GM12878 (cell line): Measurements from ENCODE around the gene AMH. TPM values are rescaled to one million over a fixed set of nuclear protein-coding genes. Genes with fewer than 3 reads are reported as not detected.

Experiments used
- ATAC-seq: fragments of 200-7000 bp; cut with Tn5 transposase; 3 replicates; pipeline ENCODE4 v1.9.1; 2020; ENCODE audit warnings: mild to moderate bottlenecking, moderate library complexity
- BruUV-seq: library from RNA; stranded (reverse); fragments of 400-500 nt; replicated peaks from 2 replicates; lab custom pipeline; 2021; lab: Mats Ljungman, UMichigan
- CTCF ChIA-PET: fragments of 300-600 bp; sonication (Branson Sonifier 250); formaldehyde crosslinking; extraction: SDS; loops from one replicate; lab custom pipeline; 2021; ENCODE audit warnings: inconsistent platforms; lab: Yijun Ruan, JAX
- POLR2A ChIA-PET: fragments of 350-600 bp; formaldehyde crosslinking; extraction: SDS; loops from one replicate; lab custom pipeline; 2021; ENCODE audit warnings: inconsistent platforms; lab: Charles Lee
- RAD21 ChIA-PET: fragments of 300-600 bp; sonication (Branson Sonifier 250); formaldehyde crosslinking; loops from one replicate; lab custom pipeline; 2023; ENCODE audit warnings: antibody characterized with exemption; ENCODE audit not compliant: unreplicated experiment; lab: Charles Lee
- SMC1A ChIA-PET: fragments of 300-600 bp; sonication (Branson Sonifier 250); formaldehyde crosslinking; loops from one replicate; lab custom pipeline; 2023; ENCODE audit not compliant: unreplicated experiment, uncharacterized antibody; lab: Charles Lee
- DNase-seq: peaks from one replicate; pipeline ENCODE4 v3.0.0-alpha.2; 2011; ENCODE audit warnings: low read depth, low spot score
- FAIRE-seq: peaks from 3 replicates; lab custom pipeline; 2011; peaks lifted over from hg19 to GRCh38; lab: Jason Lieb, UNC
- H2AFZ ChIP-seq: 2 replicates; pipeline ENCODE4 v1.6.0; 2011; ENCODE audit warnings: low read depth, low read length, control low read depth; ENCODE audit not compliant: control insufficient read depth
- H3K27ac ChIP-seq: 2 replicates; pipeline ENCODE4 v1.5.1; 2011; ENCODE audit warnings: control low read depth; ENCODE audit not compliant: control insufficient read depth, insufficient read depth
- H3K27me3 ChIP-seq, 2 experiments: replicated peaks in 1 of 2; 2 replicates each; pipeline versions ENCODE4 v1.6.0 to v1.6.1; 2011; ENCODE audit warnings: low read length in 1 of 2; ENCODE audit not compliant: control insufficient read depth in 2 of 2, insufficient read depth in 2 of 2
- H3K36me3 ChIP-seq, 2 experiments: 2 replicates each; pipeline ENCODE4 v1.5.1; 2011; ENCODE audit warnings: low read length in 1 of 2; ENCODE audit not compliant: control insufficient read depth in 2 of 2, insufficient read depth in 2 of 2
- H3K4me1 ChIP-seq: 2 replicates; pipeline ENCODE4 v1.6.1; 2011; ENCODE audit warnings: mild to moderate bottlenecking, low read length, moderate library complexity, mixed read lengths; ENCODE audit not compliant: control insufficient read depth, insufficient read depth
- H3K4me2 ChIP-seq: 2 replicates; pipeline ENCODE4 v1.6.0; 2011; ENCODE audit warnings: control low read depth; ENCODE audit not compliant: control insufficient read depth, insufficient read depth
- H3K4me3 ChIP-seq: fragments of 200-600 bp; sonication (generic); 2 replicates; pipeline ENCODE4 v1.5.1; 2016
- H3K79me2 ChIP-seq: 2 replicates; pipeline ENCODE4 v1.6.0; 2011; ENCODE audit warnings: low read length; ENCODE audit not compliant: control insufficient read depth, insufficient read depth
- H3K9ac ChIP-seq: 2 replicates; pipeline ENCODE4 v1.8.0; 2011; ENCODE audit warnings: low read length, control low read depth, mixed read lengths; ENCODE audit not compliant: control insufficient read depth, insufficient read depth
- H3K9me3 ChIP-seq: replicated peaks from 3 replicates; pipeline ENCODE4 v1.5.1; 2011; ENCODE audit warnings: mild to moderate bottlenecking, low read length; ENCODE audit not compliant: control insufficient read depth, insufficient read depth
- H4K20me1 ChIP-seq: 2 replicates; pipeline ENCODE4 v1.6.0; 2011; ENCODE audit not compliant: control insufficient read depth, insufficient read depth
- ATF7 ChIP-seq: fragments of 450-650 bp; IDR thresholded peaks from 2 replicates; pipeline ENCODE4 v1.6.1; 2016; ENCODE audit warnings: low read depth, mild to moderate bottlenecking
- BRCA1 ChIP-seq: IDR thresholded peaks from 2 replicates; pipeline ENCODE4 v1.6.1; 2011; ENCODE audit warnings: low read depth, low read length, improper control_type of control experiment
- EP300 ChIP-seq, 2 experiments: fragments of 150-350 bp in 1 of 2; IDR thresholded peaks; 2 replicates each; pipeline ENCODE4 v1.6.1; 2011 to 2012; ENCODE audit warnings: low read depth in 2 of 2, low read length in 2 of 2, borderline replicate concordance in 1 of 2, improper control_type of control experiment in 1 of 2, inconsistent platforms in 1 of 2; ENCODE audit not compliant: control insufficient read depth in 1 of 2
- FOXM1 ChIP-seq: IDR thresholded peaks from 2 replicates; pipeline ENCODE4 v1.6.1; 2012; ENCODE audit warnings: low read depth, mild to moderate bottlenecking, inconsistent platforms, low read length, moderate library complexity
- MYB ChIP-seq: fragments of 150-350 bp; IDR thresholded peaks from 2 replicates; pipeline ENCODE4 v1.6.1; 2014; ENCODE audit warnings: mild to moderate bottlenecking, low read depth, low read length, borderline replicate concordance
- MYC ChIP-seq: IDR thresholded peaks from 2 replicates; pipeline ENCODE4 v1.6.1; 2011; ENCODE audit warnings: mild to moderate bottlenecking, low read length, moderate library complexity, inconsistent platforms; ENCODE audit not compliant: insufficient read depth, insufficient replicate concordance, insufficient read length, severe bottlenecking
- SMAD1 ChIP-seq: fragments of 450-650 bp; IDR thresholded peaks from 2 replicates; pipeline ENCODE4 v1.6.1; 2018; ENCODE audit warnings: mild to moderate bottlenecking, low read depth; ENCODE audit not compliant: partially characterized antibody
- SP1 ChIP-seq: IDR thresholded peaks from one replicate; pipeline ENCODE4 v1.6.1; 2011; ENCODE audit warnings: low read depth, low read length
- SREBF2 ChIP-seq: IDR thresholded peaks from 2 replicates; pipeline ENCODE4 v1.6.1; 2012; ENCODE audit warnings: mild to moderate bottlenecking, low read length
- WGBS: methylation state at CpG from one replicate; pipeline ENCODE4 v1.1.6; 2016; ENCODE audit warnings: low lambda C conversion rate; ENCODE audit not compliant: insufficient replicate concordance, insufficient coverage; ENCODE audit errors: missing lambda C conversion rate; 5-methylcytosine and 5-hydroxymethylcytosine counted together
- in situ Hi-C: fragments of 300-500 bp; cut with MboI; formaldehyde crosslinking; loops from 9 replicates; pipeline ENCODE4 v1.14.3; 2018; ENCODE audit warnings: mixed read lengths
- intact Hi-C: fragments of 100-400 bp; cut with micrococcal nuclease; formaldehyde crosslinking; loops from one replicate; pipeline ENCODE4 v1.14.2; 2022; ENCODE audit not compliant: unreplicated experiment
- polyA plus RNA-seq, 11 experiments: library from polyadenylated mRNA; depleted of rRNA in 4 of 11; unstranded in 6 of 11; stranded (reverse) in 5 of 11; fragments of >200 nt; fragmentation: Nextera tagmentation in 4 of 11; fragmentation: Illumina TruSeq in 1 of 11; extraction: Ambion mirVana in 4 of 11; extraction: Trizol in 1 of 11; gene quantifications; 1 replicate in 1 of 11; 2 replicates in 10 of 11; pipeline versions ENCODE4 v1.2.1 to v1.2.3, GENCODE V29; 2011 to 2016; ENCODE audit warnings: inconsistent platforms in 2 of 11, missing spikeins in 2 of 11, low read depth in 1 of 11
- total RNA-seq, 4 experiments: library from RNA; depleted of rRNA in 3 of 4; stranded (reverse); fragments of >200 nt in 3 of 4; fragmentation: Illumina TruSeq in 1 of 4; extraction: Trizol in 1 of 4; gene quantifications; 2 replicates each; pipeline versions ENCODE4 v1.2.1 to v1.2.3, GENCODE V29; 2013 to 2021
- TF ChIP-seq, protein P1 (sequence below): fragments of 450-650 bp; IDR thresholded peaks from 2 replicates; pipeline ENCODE4 v1.6.1; 2017; ENCODE audit warnings: mild to moderate bottlenecking, low read depth, inconsistent platforms; ENCODE audit not compliant: poor library complexity, severe bottlenecking

Gene AMH
- total and polyA plus RNA-seq, 10 of the 15 experiments (the other 5 are each of a cell fraction or from before 2014, with no cell fraction given): 0.17 to 3.5 (median 0.81) TPM; not detected in 4

DNA sequence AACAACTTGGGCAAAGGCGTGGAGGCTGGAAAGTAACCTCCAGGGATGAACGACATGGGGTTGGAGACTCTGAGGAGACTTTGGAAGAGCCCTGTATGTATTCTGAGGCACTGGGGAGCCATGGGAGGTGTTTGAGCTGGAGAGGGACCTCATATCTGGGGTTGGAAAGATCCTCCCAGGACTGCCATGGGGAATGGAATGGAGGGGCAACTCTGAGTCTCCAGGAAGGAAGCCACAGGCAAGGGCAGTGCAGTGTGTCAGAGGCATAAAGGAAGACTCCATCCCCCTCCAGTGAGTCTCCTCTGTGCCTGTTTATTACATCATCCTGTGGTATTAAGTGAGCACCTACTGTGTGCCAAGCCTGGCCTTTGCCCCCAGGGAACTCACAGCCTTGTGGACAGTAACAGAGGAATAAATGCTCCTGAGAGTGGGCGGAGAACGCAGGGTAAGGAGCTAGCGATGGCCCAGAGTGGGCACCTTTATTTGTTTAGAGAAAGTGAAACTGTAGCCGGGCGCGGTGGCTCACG, 25.1 kb downstream of the AMH start:
- no TSS peak for BruUV-seq
- Histone ChIP-seq H3K27me3 (no peaks in the 10 kb centered on the region), H3K4me1 (peaks cover 7% of the 10 kb centered on the region), H3K79me2 (peaks cover 54% of the 10 kb centered on the region), H3K9me3 (no peaks in the 10 kb centered on the region), H3K27ac (0 out of 2 replicates have a peak overlapping the region, but pooled peaks have one; percentile 33), H3K4me3 (peak overlapping the region; percentile 46), H3K9ac (peak overlapping the region; percentile 58; the same call in 1 of the 2 replicates), H4K20me1 (peaks cover 13% of the 10 kb centered on the region), H3K36me3 (peaks cover 4 to 19% of the 10 kb centered on the region in 2 experiments), H2AFZ (no peak overlapping the region), H3K4me2 (peak overlapping the region; percentile 92)
- in situ Hi-C loops: loop anchor here (5.0 to 10.0 kb wide), 3 partner anchors 37 to 341 kb away; partner anchors contain the start of genes PLEKHJ1 and SF3A2
- SMC1A ChIA-PET: interaction anchor here (0.9 to 5.1 kb wide), 7 partner anchors 12 to 118 kb away, joined by 3 to 30 read pairs (median 3); no protein-coding TSS in a partner anchor
- 83% methylated on average over 9 of the region's 9 CpGs for WGBS
- CTCF ChIA-PET: interaction anchor here (1.1 to 6.4 kb wide), 11 partner anchors 10 to 361 kb away, joined by 3 to 46 read pairs (median 8); partner anchors contain the start of gene TIMM13
- no peak for FAIRE-seq
- no peak for ATAC-seq
- DNase-seq: no peak
- RAD21 ChIA-PET: interaction anchor here (1.1 to 4.5 kb wide), 5 partner anchors 15 to 118 kb away, joined by 4 to 44 read pairs (median 5); no protein-coding TSS in a partner anchor
- intact Hi-C loops: loop anchor here (5.0 to 10.0 kb wide), 2 partner anchors 348 to 511 kb away; partner anchors contain the start of genes SGTA and THOP1
- TF ChIP-seq BRCA1: no peak
- TF ChIP-seq MYB: no peak
- TF ChIP-seq FOXM1: no peak
- TF ChIP-seq, protein P1, sequence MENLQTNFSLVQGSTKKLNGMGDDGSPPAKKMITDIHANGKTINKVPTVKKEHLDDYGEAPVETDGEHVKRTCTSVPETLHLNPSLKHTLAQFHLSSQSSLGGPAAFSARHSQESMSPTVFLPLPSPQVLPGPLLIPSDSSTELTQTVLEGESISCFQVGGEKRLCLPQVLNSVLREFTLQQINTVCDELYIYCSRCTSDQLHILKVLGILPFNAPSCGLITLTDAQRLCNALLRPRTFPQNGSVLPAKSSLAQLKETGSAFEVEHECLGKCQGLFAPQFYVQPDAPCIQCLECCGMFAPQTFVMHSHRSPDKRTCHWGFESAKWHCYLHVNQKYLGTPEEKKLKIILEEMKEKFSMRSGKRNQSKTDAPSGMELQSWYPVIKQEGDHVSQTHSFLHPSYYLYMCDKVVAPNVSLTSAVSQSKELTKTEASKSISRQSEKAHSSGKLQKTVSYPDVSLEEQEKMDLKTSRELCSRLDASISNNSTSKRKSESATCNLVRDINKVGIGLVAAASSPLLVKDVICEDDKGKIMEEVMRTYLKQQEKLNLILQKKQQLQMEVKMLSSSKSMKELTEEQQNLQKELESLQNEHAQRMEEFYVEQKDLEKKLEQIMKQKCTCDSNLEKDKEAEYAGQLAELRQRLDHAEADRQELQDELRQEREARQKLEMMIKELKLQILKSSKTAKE: no peak
- TF ChIP-seq SREBF2: no peak
- TF ChIP-seq SP1: no peak
- TF ChIP-seq MYC: no peak
- TF ChIP-seq SMAD1: no peak
- no peak for TF ChIP-seq EP300 (IDR thresholded peaks at IDR 0.05; ENCODE audit: borderline replicate concordance in 1 of 2, control insufficient read depth in 1 of 2, low read depth in 2 of 2, low read length in 2 of 2)
- TF ChIP-seq ATF7: no peak
- POLR2A ChIA-PET: interaction anchor here (0.6 to 1.6 kb wide), 3 partner anchors 36 to 272 kb away, joined by 3 to 4 read pairs (median 3); no protein-coding TSS in a partner anchor
